NCI-H748 treated with DMSO at 0.1 percent for 48 hours (cell line): ENCODE data around the gene SLC5A6.

Experiments
- DNase-seq: peaks from one replicate; lab custom pipeline; 2025; lab: John Stamatoyannopoulos, UW

SLC5A6 gene

DNA sequence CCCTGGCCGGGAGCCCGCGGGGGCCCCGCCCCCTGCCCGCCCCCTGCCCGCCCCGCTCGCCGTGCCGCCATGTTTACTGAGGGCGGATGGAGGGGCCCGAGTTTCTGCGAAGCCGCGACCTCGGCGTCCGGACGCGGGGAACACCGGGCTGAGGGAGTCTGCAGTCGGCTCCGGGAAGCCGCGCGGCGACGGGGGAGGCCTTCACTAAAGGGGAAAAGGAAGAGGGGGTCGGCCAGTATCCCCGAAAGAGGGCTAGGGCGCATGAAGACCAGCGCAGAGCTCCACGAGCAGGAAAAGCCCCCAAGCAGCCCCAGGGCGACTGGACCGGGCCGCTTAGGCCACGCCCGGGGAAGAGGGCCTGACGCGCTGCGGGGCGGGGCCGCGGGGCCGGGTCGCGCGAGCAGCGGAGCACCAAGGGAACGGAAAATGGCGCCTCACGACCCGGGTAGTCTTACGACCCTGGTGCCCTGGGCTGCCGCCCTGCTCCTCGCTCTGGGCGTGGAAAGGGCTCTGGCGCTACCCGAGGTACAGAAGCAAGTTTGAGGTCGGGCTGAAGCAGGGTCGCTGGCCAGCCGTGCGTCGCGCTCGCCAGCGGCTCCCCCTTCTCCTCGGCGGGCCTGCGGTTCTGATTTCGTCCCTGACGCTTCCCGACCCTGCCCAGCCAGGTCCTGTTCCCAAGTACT lies at the start of gene SLC5A6, which contains the start of gene ATRAID:
SLC5A6 (minus strand) TSS at position 326 of the 683 bp plus-strand sequence. CDS start 4,618 bp downstream, outside the sequence.
ATRAID (plus strand) TSS at position 99 of the 683 bp plus-strand sequence; CDS start at position 427, 328 bp downstream.
- peak; percentile 79 for DNase-seq

DNA sequence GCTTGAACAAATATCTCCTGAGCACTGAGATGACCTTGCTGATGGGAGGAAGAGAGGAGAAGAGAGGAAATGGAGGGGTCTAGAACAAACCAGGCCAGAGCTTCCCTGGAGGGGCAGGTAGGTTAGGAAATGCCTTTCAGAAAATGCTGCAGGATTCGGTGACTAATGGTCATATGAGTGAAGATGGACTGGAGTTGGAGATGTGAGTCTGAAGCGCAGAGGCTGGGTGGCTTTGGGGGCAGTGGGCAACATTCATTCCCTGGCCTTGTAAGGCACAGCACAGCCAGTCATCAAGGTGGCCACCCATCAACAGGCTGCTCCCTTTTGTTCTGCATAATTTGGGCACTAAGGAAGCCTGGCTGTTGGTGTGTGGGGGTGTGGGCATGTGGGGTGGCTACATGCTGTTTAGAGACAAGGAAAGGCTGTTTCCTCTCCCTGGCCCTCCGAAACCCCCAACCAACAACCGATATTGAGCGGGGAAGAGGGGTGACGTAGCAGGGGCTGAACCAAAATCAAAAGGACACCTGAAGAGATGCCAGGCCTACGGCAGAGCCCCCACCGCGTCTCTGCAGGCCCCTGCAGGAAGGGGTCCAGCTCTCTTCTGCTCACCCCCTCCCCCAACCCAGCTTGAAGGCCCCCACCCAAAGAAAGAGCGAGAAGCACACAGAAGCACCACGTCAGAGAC lies 49.3 kb upstream of the SLC5A6 start:
- no peak for DNase-seq

- DNase-seq: no peak
Observed at GRCh38 chr2:27258051-27258450, 46.0 kb upstream of the SLC5A6 start.

DNA sequence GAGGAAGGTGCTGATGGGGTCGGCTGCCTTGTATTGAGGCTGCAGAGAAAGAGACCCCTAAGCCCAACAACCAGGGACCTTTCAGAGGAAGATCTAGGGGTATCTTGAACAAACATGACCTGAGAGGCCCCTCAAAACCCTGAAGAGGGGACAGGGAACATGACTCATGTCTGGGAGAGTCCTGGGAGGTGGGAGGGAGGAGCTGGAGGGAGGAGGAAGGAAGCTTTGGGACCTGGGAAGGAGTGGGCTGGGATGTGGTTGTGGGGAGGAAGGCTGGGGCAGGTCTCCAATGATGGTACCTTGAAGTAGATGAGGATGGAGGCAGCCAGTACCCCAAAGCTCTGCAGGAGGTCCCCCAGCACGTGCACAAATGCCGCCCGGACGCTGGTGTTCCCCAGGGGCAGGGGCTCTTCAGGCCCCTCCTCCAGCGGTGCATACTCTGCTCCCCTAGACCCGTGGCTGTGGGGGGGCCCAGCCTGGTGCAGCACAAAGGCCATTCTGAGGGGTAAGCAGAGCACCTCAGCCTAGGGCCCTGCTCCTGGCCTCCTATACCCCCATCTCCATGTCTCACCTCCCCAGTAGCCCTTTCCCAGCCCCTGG lies 44.9 kb upstream of the SLC5A6 start:
- DNase-seq: no peak

- no peak for DNase-seq
Observed at GRCh38 chr2:27255660-27256059, 43.6 kb upstream of the SLC5A6 start.

- no peak for DNase-seq
Observed at GRCh38 chr2:27255187-27255586, 43.1 kb upstream of the SLC5A6 start.

DNA sequence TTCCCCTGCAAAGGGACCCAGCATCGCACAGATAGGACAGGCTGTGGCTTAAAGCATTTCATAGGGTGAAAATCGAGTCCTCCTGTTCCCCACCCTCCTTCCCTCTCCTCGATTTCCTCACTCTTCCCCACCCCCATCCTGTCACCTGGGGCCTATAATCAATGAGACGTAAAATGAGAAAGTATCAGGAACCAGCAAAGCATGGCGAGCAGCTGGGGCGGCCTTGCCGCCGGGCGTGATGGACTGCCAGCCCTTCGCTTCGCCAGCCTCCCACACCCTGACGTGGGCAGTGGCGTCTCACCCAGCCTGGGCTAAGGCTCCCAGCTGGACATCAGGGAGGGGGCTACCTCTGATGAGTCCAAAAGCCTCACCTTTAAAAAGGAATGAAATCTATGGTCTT lies 39.7 kb upstream of the SLC5A6 start:
- no peak for DNase-seq

DNA sequence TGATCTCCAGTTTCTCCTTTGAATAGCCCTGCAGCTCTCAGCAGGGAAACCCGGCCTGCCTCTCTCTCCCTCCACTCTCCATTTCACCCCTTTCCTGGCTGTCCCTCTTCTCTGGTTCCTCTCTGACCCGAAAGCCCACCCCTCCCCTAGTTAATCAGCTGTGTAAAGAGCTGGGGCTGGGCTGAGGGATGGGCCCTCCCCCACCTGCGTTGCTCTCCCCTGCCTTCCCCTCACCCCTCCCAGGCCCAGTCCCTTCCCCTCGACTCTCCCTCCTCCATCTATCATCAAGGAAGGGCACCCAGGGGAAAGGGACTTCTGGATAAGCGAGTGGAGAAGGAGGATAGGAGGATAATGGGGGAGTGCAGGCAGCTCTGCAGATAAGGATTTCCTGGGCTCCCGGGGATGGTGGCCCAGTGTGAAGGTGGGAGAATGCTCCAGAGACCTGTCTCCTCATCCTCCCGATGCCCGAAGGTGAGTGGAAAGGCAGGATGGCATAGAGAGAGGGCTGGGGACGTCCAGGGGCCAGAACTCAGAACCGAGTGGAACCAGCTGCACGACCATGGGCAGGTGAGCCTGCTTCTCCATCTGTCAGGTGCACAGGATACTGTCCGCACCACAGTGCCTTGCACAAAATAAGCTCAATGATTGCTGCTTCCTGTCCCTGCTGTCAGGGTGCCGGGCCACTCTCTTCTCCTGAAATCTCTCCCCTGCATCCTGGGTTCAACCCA lies 38.7 kb upstream of the SLC5A6 start:
- no peak for DNase-seq

- DNase-seq: no peak
Observed at GRCh38 chr2:27249891-27250651, 38.0 kb upstream of the SLC5A6 start.

DNA sequence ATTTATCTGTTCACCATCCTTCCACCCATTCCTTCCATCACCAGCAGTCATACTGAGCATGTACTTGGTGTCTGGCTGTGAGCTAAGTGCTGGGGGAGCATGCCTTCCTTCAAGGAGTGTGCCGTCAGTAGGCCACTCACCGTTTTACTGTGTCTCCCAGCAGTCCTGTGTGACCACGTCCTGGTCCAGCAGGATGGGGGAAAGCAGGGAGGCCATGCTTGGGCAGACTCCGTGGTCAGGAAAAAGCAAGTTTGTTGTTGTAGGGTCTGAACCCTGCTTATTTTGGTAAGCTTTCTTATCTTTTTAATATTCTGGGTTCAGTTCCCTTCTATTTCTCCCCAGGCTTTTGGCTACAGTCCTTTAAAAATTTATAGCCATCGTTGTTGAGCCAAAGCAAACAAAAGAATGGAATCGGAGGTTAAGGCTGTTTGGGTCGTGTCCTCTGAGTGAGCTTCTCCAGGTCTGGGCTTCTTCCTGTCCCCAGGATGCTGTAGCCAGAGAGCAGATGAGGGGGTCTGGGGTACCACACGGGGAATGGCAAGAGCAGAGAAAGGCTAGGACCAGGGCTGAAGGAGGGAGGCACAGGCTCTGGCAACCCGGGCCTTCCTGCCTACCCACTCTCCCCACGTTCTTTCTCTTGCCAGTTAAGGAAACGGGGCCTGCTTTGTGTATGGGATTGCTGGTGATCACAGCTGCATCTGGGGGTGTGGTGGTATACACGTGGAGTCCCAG lies 37.3 kb upstream of the SLC5A6 start:
- no peak for DNase-seq

DNA sequence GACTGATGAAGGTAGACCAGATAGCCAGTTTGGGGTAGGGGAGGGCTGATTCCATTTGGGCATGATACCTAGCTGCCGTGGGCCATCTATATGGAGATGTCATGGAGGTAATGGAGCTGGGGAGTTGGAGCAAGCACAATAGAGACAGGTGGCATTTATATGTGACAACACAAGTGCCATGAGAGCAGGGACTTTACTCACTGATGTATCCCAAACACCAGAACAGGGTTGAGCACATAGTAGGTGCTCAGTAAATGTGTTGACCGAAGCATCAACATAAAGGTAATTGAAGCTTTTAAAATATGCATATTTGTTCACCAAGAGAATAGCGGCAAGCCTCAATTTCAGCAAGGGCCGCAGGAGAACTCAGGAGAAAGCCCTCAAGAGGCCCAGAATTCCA lies 35.8 kb upstream of the SLC5A6 start:
- DNase-seq: no peak

- DNase-seq: no peak
Observed at GRCh38 chr2:27245626-27246025, 33.6 kb upstream of the SLC5A6 start.

DNA sequence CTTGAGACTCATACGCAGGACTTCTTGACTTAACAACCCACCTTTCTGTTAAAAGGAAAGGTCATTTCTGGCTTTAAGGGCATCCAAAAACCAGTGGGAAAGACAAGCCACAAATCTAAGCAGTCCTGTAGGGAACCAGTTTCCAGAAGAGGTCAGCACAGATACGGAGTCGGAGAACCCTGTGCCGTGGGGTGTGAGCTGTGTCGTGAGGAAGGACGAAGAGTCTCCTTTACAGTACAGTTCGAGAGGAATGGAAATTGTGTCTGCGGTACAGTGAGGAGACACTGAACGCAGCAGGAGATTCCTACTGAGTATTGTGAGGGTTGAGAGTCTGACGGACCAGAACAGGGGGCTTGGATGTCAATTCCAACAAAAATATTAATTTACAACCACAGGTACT lies 33.0 kb upstream of the SLC5A6 start:
- no peak for DNase-seq

DNA sequence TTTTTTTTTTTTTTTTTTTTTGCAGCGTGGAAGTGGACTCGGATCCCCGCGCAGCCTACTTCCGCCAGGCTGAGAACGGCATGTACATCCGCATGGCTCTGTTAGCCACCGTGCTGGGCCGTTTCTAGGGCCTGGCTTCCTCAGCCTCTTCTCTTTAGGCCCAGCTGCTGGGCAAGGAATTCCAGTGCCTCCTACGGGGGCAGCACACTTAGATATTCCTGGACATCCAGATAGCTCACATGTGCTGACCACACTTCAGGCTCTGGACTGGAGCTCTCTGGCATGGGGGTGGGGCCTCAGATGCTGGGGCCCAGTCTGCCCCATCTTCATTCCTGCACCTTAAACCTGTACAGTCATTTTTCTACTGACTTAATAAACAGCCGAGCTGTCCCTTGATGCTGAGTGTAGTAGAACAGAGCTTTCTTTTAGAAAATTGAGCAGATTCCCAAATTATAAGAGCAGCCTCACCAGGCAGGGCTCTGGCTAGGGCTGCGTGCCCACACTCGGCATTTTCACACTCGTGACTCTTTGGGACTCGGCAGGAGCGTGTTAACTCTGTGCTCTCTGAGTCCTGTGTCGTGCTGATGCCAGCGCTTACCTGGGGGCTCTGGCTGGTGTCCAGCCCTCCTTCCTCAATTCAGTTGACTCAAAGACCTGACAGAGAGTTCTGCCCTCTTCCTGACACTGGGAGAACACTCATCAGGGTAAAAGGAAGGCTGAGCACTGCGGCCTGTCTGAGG lies 31.5 kb upstream of the SLC5A6 start:
- DNase-seq: no peak

DNA sequence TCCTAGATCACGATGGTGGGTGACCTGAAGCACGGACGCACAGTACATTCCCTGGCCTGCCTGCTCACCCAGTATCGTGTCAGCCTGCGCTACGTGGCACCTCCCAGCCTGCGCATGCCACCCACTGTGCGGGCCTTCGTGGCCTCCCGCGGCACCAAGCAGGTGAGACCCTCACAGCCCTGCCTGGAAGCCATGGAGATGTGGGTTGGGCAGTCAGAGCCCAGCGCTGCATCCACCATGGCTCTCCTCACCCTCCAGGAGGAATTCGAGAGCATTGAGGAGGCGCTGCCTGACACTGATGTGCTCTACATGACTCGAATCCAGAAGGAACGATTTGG lies 30.5 kb upstream of the SLC5A6 start:
- DNase-seq: no peak

DNA sequence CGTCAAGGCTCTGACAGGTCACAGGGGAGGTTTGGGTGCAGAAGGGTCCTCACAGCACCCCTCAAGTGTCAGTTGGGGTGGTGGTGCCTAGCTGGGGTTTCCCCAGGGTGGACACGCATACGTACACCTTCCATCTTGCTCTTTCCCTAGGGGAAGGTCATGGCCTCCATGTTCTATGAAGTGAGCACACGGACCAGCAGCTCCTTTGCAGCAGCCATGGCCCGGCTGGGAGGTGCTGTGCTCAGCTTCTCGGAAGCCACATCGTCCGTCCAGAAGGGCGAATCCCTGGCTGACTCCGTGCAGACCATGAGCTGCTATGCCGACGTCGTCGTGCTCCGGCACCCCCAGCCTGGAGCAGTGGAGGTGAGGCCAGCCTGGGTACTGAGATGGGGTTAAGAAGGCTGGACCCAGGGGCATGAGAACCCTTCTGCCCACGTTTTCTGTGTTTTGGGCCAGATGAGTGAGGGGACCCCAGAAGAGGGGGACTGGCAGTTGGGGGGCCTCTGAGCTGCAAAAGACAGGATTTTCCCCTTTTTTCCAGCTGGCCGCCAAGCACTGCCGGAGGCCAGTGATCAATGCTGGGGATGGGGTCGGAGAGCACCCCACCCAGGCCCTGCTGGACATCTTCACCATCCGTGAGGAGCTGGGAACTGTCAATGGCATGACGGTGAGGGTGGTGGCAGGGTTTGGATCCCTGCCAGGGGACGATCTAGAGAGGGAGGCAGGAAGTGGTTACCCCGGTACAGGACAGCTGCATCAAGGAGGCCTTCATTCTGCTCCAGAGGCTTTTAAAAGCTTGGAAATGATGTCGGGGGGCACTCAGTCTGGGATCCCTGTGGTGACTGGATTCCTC lies 29.9 kb upstream of the SLC5A6 start:
- no peak for DNase-seq

DNA sequence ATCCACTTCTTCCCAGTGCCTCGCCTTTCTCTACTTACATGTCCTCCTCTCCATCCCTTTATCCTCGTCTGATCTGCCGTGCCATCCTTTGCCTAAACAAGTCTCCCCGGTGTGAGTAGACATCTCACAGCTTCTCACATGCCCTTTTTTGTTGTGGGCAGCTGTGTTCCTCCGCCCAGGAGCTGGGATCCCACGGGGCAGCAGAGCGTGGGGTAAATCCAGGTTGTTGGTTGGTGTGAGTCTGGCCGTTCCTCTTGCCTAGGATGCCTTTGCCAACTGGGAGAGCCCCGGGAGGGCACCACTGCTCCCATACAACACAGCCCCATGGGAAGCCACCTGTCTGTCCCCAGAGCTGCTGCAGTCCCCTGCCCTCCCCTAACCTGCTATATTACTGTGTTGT lies 28.3 kb upstream of the SLC5A6 start:
- DNase-seq: no peak

GRCh38 chr2:27238976-27239375 lies 26.9 kb upstream of the SLC5A6 start:
- no peak for DNase-seq

DNA sequence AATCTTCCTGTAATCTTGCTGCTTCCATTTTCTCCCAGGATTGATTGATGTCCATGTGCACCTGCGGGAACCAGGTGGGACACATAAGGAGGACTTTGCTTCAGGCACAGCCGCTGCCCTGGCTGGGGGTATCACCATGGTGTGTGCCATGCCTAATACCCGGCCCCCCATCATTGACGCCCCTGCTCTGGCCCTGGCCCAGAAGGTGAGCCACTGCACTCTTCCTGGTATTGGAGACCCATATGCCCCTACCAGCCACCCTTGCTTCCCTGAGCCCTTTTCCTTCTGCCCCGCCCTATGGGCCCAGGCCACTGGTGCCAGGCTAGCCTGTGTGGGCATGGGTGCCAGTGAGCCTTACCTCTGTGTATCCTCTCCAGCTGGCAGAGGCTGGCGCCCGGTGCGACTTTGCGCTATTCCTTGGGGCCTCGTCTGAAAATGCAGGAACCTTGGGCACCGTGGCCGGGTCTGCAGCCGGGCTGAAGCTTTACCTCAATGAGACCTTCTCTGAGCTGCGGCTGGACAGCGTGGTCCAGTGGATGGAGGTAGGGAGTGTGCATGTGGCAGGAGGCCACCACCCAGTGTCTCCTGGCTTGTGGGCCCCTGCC lies 25.4 kb upstream of the SLC5A6 start:
- DNase-seq: no peak
